ENCODE measurements around the gene FKBP1A. TPM values are rescaled to one million over a fixed set of nuclear protein-coding genes. Genes with fewer than 3 reads are reported as not detected.
A peak's percentile ranks its signal among the peaks of the same experiment; 100 is the strongest.

Gene FKBP1A
- total RNA-seq, 5 donors from 2014 or later (not counting 1 experiment from before 2014, with no cell fraction given) = 76.7 to 90.4 (median 79.9) TPM

DNA sequence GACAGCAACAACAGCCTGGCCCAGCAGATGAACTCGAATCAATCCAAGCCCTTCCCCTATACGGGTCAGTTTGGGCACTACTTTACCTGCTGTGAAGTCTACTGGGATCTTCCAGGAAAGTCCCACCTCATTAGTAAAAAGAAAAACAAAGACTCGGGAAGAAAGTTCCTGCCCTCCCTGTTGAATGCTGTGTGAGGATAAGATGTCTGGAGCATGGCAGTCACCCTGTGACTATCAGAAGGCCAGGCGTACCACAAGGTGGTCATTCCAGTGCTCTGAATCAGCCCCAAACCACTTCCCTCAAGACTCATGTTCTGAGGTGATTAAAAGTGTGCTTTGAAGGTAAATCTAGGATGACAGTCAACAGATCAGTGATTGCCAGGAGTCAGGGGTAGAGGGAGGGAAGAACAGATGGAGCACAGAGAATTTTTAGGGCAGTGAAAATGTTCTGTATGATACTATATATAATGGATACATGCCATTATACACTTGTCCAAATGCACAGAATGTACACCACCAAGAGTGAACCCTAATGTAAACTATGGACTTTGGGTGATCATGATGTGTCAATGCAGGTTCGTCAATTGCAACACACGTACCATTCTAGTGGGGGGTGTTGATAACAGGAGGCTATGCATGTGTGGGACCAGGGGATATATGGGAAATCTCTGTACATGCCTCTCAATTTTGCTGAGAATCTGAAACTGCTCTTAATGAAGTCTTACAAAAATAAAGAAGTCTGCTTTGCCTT lies 14.7 kb downstream of the FKBP1A start:
- POLR2A ChIA-PET = no interaction called here
- Mint-ChIP-seq H3K9me3 (no peaks in the 10 kb centered on the region), H3K4me3 (peak overlapping the region in 2 of 3 donors; percentile 31 to 42), H3K27me3 (no peaks in the 10 kb centered on the region), H3K27ac (peak overlapping the region in 1 of 2 donors; percentile 55), H3K4me1 (peaks cover 85 to 94% (median 93%) of the 10 kb centered on the region in 3 donors), H3K36me3 (peaks cover 6% of the 10 kb centered on the region)
- Histone ChIP-seq H3K4me3 (ENCODE audit: control insufficient read depth in 1 of 2, extremely low read depth in 1 of 2, low read length in 1 of 2) (no peak overlapping the region), H3K27ac (ENCODE audit: low read length) (no peak overlapping the region), H3K27me3 (replicated peaks in 1 of 2; ENCODE audit: control insufficient read depth in 2 of 2, extremely low read depth in 1 of 2, insufficient read depth in 2 of 2, low read length in 1 of 2) (no peaks in the 10 kb centered on the region), H3K9me3 (no peaks in the 10 kb centered on the region), H3K4me1 (ENCODE audit: control insufficient read depth in 1 of 2, extremely low read depth in 1 of 2, insufficient read depth in 2 of 2, low read length in 2 of 2) (peaks cover 33 to 42% of the 10 kb centered on the region in 2 experiments), H3K36me3 (ENCODE audit: control insufficient read depth in 2 of 2, extremely low read depth in 1 of 2, insufficient read depth in 1 of 2, low read length in 1 of 2) (peaks cover 2 to 29% of the 10 kb centered on the region in 2 donors)
- CTCF ChIA-PET = no interaction called here
- DNase-seq (no peak), ATAC-seq (replicated peaks in 1 of 4) (no peak)
- WGBS (ENCODE audit: insufficient coverage) = 67% methylated on average over 1 of the region's 6 CpGs

- Mint-ChIP-seq H3K4me3 (peak overlapping the region in 1 of 3 donors; percentile 42), H3K36me3 (peaks cover 6% of the 10 kb centered on the region), H3K27ac (peak overlapping the region in 1 of 2 donors; percentile 76), H3K4me1 (peaks cover 84 to 90% (median 88%) of the 10 kb centered on the region in 3 donors), H3K27me3 (no peaks in the 10 kb centered on the region), H3K9me3 (no peaks in the 10 kb centered on the region)
- peaks cover 33 to 36% of the 10 kb centered on the region in 2 experiments for H3K4me1 ChIP-seq (ENCODE audit: control insufficient read depth in 1 of 2, extremely low read depth in 1 of 2, insufficient read depth in 2 of 2, low read length in 2 of 2)
- peaks cover 6 to 27% of the 10 kb centered on the region in 2 donors for H3K36me3 ChIP-seq (ENCODE audit: control insufficient read depth in 2 of 2, extremely low read depth in 1 of 2, insufficient read depth in 1 of 2, low read length in 1 of 2)
- no peaks in the 10 kb centered on the region for H3K27me3 ChIP-seq (replicated peaks in 1 of 2; ENCODE audit: control insufficient read depth in 2 of 2, extremely low read depth in 1 of 2, insufficient read depth in 2 of 2, low read length in 1 of 2)
- ATAC-seq (replicated peaks in 1 of 4) = no peak
- no peak overlapping the region for H3K27ac ChIP-seq (ENCODE audit: low read length)
- H3K4me3 ChIP-seq (ENCODE audit: control insufficient read depth in 1 of 2, extremely low read depth in 1 of 2, low read length in 1 of 2) = no peak overlapping the region
- WGBS (ENCODE audit: insufficient coverage) = 56% methylated on average over 5 of the region's 5 CpGs
- ChIA-PET CTCF (interaction anchor here (0.5 to 1.2 kb wide), 5 partner anchors 9 to 1293 kb away, joined by 3 to 6 read pairs (median 3); no protein-coding TSS in a partner anchor), POLR2A (no interaction called here)
- no peaks in the 10 kb centered on the region for H3K9me3 ChIP-seq
- DNase-seq = no peak
Observed at GRCh38 chr20:1377341-1377871, 15.4 kb downstream of the FKBP1A start.

GRCh38 chr20:1376408-1377270 lies 16.2 kb downstream of the FKBP1A start:
- Mint-ChIP-seq H3K9me3 (no peaks in the 10 kb centered on the region), H3K4me3 (peak overlapping the region in 1 of 3 donors; percentile 42), H3K27ac (peak overlapping the region; percentile 59 to 76), H3K36me3 (peaks cover 10% of the 10 kb centered on the region), H3K4me1 (peaks cover 79 to 90% (median 87%) of the 10 kb centered on the region in 3 donors), H3K27me3 (no peaks in the 10 kb centered on the region)
- peaks cover 29 to 30% of the 10 kb centered on the region in 2 experiments for H3K4me1 ChIP-seq (ENCODE audit: control insufficient read depth in 1 of 2, extremely low read depth in 1 of 2, insufficient read depth in 2 of 2, low read length in 2 of 2)
- H3K9me3 ChIP-seq = no peaks in the 10 kb centered on the region
- POLR2A ChIA-PET = interaction anchor here in 1 of 2 donors (0.6 kb wide), 1 partner anchor 225 kb away, joined by 3 read pairs; no protein-coding TSS in a partner anchor
- H3K4me3 ChIP-seq (ENCODE audit: control insufficient read depth in 1 of 2, extremely low read depth in 1 of 2, low read length in 1 of 2) = no peak overlapping the region
- H3K27ac ChIP-seq (ENCODE audit: low read length) = no peak overlapping the region
- no peaks in the 10 kb centered on the region for H3K27me3 ChIP-seq (replicated peaks in 1 of 2; ENCODE audit: control insufficient read depth in 2 of 2, extremely low read depth in 1 of 2, insufficient read depth in 2 of 2, low read length in 1 of 2)
- CTCF ChIA-PET = interaction anchor here (0.5 to 1.2 kb wide), 4 partner anchors 8 to 14 kb away, joined by 3 to 6 read pairs (median 3); no protein-coding TSS in a partner anchor
- DNase-seq (no peak), ATAC-seq (replicated peaks in 1 of 4) (no peak)
- peaks cover 6 to 28% of the 10 kb centered on the region in 2 donors for H3K36me3 ChIP-seq (ENCODE audit: control insufficient read depth in 2 of 2, extremely low read depth in 1 of 2, insufficient read depth in 1 of 2, low read length in 1 of 2)
- no CpG with 5 or more reads among the region's 7 CpGs for WGBS (ENCODE audit: insufficient coverage)

DNA sequence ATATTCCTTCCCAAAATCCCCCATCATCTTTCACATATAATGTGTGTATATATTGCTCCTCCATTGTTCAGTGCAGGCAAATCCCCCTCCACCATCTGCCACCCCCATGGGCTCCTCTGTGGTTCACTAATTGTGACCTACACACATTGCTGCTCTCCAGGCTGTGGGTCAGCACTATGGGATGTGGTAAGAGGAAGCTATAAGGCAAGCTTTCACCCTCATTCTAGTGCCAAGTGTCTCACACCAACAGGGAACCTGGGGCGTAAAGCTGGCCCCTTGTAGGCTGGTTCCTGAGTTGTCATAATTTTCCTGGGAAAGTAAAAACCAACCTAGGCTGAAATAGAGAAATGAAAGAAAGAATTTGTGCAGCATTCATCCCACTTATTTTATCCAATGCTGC lies 16.8 kb downstream of the FKBP1A start:
- DNase-seq (no peak), ATAC-seq (replicated peaks in 1 of 4) (no peak)
- Mint-ChIP-seq H3K27me3 (no peaks in the 10 kb centered on the region), H3K36me3 (peaks cover 15% of the 10 kb centered on the region), H3K9me3 (no peaks in the 10 kb centered on the region), H3K4me1 (peaks cover 73 to 86% (median 83%) of the 10 kb centered on the region in 3 donors), H3K27ac (peak overlapping the region; percentile 49 to 59), H3K4me3 (no peak overlapping the region)
- ChIA-PET CTCF (interaction anchor here in 1 of 2 donors (1.0 kb wide), 1 partner anchor 50 kb away, joined by 3 read pairs; no protein-coding TSS in a partner anchor), POLR2A (interaction anchor here in 1 of 2 donors (0.6 kb wide), 1 partner anchor 224 kb away, joined by 3 read pairs; no protein-coding TSS in a partner anchor)
- Histone ChIP-seq H3K4me1 (ENCODE audit: control insufficient read depth in 1 of 2, extremely low read depth in 1 of 2, insufficient read depth in 2 of 2, low read length in 2 of 2) (peaks cover 26 to 30% of the 10 kb centered on the region in 2 experiments), H3K36me3 (ENCODE audit: control insufficient read depth in 2 of 2, extremely low read depth in 1 of 2, insufficient read depth in 1 of 2, low read length in 1 of 2) (peaks cover 6 to 35% of the 10 kb centered on the region in 2 donors), H3K27ac (ENCODE audit: low read length) (no peak overlapping the region), H3K9me3 (no peaks in the 10 kb centered on the region), H3K4me3 (ENCODE audit: control insufficient read depth in 1 of 2, extremely low read depth in 1 of 2, low read length in 1 of 2) (no peak overlapping the region), H3K27me3 (replicated peaks in 1 of 2; ENCODE audit: control insufficient read depth in 2 of 2, extremely low read depth in 1 of 2, insufficient read depth in 2 of 2, low read length in 1 of 2) (no peaks in the 10 kb centered on the region)
- WGBS (ENCODE audit: insufficient coverage) = no CpG with 5 or more reads among the region's 1 CpG

DNA sequence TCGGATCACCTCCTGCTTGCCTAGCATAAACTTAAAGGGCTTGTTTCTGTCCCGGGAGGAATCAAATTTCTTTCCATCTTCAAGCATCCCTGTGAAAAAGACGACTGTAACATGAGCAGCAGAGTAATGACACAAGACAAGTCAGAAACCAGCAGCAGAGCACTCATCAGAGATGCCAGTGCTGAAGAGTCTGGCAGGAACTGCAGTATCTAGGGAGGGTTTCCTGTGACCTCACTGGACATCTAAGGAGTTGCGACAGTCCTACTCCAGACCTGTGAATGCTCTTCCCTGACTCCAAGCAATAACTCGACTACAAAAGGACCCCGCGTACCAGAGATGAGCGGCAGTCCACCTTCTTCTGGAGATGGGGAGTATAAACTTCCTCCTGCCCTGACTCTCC lies 17.3 kb downstream of the FKBP1A start:
- H3K27me3 Mint-ChIP-seq = no peaks in the 10 kb centered on the region
- Histone ChIP-seq H3K36me3 (ENCODE audit: control insufficient read depth in 2 of 2, extremely low read depth in 1 of 2, insufficient read depth in 1 of 2, low read length in 1 of 2) (peaks cover 8 to 40% of the 10 kb centered on the region in 2 donors), H3K4me3 (ENCODE audit: control insufficient read depth in 1 of 2, extremely low read depth in 1 of 2, low read length in 1 of 2) (no peak overlapping the region), H3K27me3 (replicated peaks in 1 of 2; ENCODE audit: control insufficient read depth in 2 of 2, extremely low read depth in 1 of 2, insufficient read depth in 2 of 2, low read length in 1 of 2) (no peaks in the 10 kb centered on the region), H3K9me3 (no peaks in the 10 kb centered on the region), H3K27ac (ENCODE audit: low read length) (no peak overlapping the region), H3K4me1 (ENCODE audit: control insufficient read depth in 1 of 2, extremely low read depth in 1 of 2, insufficient read depth in 2 of 2, low read length in 2 of 2) (peaks cover 25 to 30% of the 10 kb centered on the region in 2 experiments)
- 100% methylated on average over 2 of the region's 8 CpGs for WGBS (ENCODE audit: insufficient coverage)
- ATAC-seq (replicated peaks in 1 of 4) (no peak), DNase-seq (no peak)
- H3K4me1 Mint-ChIP-seq = peaks cover 68 to 81% (median 78%) of the 10 kb centered on the region in 3 donors
- peak overlapping the region; percentile 49 to 59 for H3K27ac Mint-ChIP-seq
- H3K9me3 Mint-ChIP-seq = no peaks in the 10 kb centered on the region
- ChIA-PET CTCF (interaction anchor here in 1 of 2 donors (1.0 kb wide), 1 partner anchor 50 kb away, joined by 3 read pairs; no protein-coding TSS in a partner anchor), POLR2A (no interaction called here)
- H3K4me3 Mint-ChIP-seq = no peak overlapping the region
- peaks cover 16% of the 10 kb centered on the region for H3K36me3 Mint-ChIP-seq

DNA sequence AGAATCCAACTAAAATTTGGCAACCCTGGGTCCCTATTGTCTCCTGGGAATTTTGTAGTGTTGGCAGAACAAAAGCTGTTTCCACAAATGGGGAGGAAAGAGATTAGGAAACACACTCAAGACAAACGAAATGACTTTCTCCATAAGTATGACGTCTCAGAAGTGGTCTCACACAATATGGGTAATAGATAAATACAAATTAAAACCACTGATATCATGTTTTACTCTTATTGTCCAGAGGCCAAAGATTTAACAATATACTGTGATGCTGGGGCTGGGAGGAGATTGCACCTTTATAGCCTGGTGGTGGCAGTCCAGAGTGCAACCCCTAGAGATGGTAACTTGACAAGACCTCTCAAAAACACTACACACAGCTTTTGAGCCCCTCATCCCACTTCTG lies 18.6 kb downstream of the FKBP1A start:
- ChIA-PET POLR2A (interaction anchor here in 1 of 2 donors (0.6 kb wide), 1 partner anchor 17 kb away, joined by 5 read pairs; no protein-coding TSS in a partner anchor), CTCF (no interaction called here)
- Histone ChIP-seq H3K27ac (ENCODE audit: low read length) (no peak overlapping the region), H3K36me3 (ENCODE audit: control insufficient read depth in 2 of 2, extremely low read depth in 1 of 2, insufficient read depth in 1 of 2, low read length in 1 of 2) (peaks cover 11 to 45% of the 10 kb centered on the region in 2 donors), H3K4me1 (ENCODE audit: control insufficient read depth in 1 of 2, extremely low read depth in 1 of 2, insufficient read depth in 2 of 2, low read length in 2 of 2) (peaks cover 15 to 23% of the 10 kb centered on the region in 2 experiments), H3K27me3 (replicated peaks in 1 of 2; ENCODE audit: control insufficient read depth in 2 of 2, extremely low read depth in 1 of 2, insufficient read depth in 2 of 2, low read length in 1 of 2) (no peaks in the 10 kb centered on the region), H3K4me3 (ENCODE audit: control insufficient read depth in 1 of 2, extremely low read depth in 1 of 2, low read length in 1 of 2) (no peak overlapping the region), H3K9me3 (no peaks in the 10 kb centered on the region)
- peaks cover 55 to 71% (median 67%) of the 10 kb centered on the region in 3 donors for H3K4me1 Mint-ChIP-seq
- H3K9me3 Mint-ChIP-seq = no peaks in the 10 kb centered on the region
- WGBS (ENCODE audit: insufficient coverage) = no CpG with 5 or more reads among the region's 2 CpGs
- H3K36me3 Mint-ChIP-seq = peaks cover 19% of the 10 kb centered on the region
- H3K4me3 Mint-ChIP-seq = no peak overlapping the region
- H3K27ac Mint-ChIP-seq = peak overlapping the region; percentile 11 to 39
- H3K27me3 Mint-ChIP-seq = no peaks in the 10 kb centered on the region
- ATAC-seq (replicated peaks in 1 of 4) (no peak), DNase-seq (no peak)
